CD14-positive monocyte (primary cell): Measurements from ENCODE around the gene PPM1G. TPM values are rescaled to one million over a fixed set of nuclear protein-coding genes. Genes with fewer than 3 reads are reported as not detected.
A peak's percentile ranks its signal among the peaks of the same experiment; 100 is the strongest.

Experiments
- DNase-seq, 3 donors: peaks; one replicate each; pipeline ENCODE4 v3.0.0-alpha.2; 2011 to 2022
- H2AFZ ChIP-seq: 2 replicates; pipeline ENCODE4 v1.6.0; 2012; ENCODE audit warnings: mild to moderate bottlenecking, low read depth, low read length, inconsistent platforms; ENCODE audit not compliant: insufficient read depth, poor library complexity, severe bottlenecking
- H3K27ac ChIP-seq, 2 donors: 1 replicate in 1 of 2; 2 replicates in 1 of 2; pipeline ENCODE4 v1.5.1; 2012 to 2013; ENCODE audit warnings: low read length in 2 of 2, control low read depth in 1 of 2, inconsistent platforms in 1 of 2, low read depth in 1 of 2, mild to moderate bottlenecking in 1 of 2
- H3K27me3 ChIP-seq, 2 donors: one replicate each; pipeline versions ENCODE4 v1.6.0 to v1.6.1; 2011 to 2013; ENCODE audit warnings: low read length in 2 of 2; ENCODE audit not compliant: control insufficient read depth in 2 of 2, insufficient read depth in 2 of 2
- H3K36me3 ChIP-seq, 2 donors: replicated peaks in 1 of 2; 1 replicate in 1 of 2; 2 replicates in 1 of 2; pipeline versions ENCODE4 v1.5.1 to v1.6.1; 2012 to 2013; ENCODE audit warnings: low read length in 2 of 2, control low read depth in 1 of 2, inconsistent platforms in 1 of 2, mild to moderate bottlenecking in 1 of 2; ENCODE audit not compliant: insufficient read depth in 2 of 2, control insufficient read depth in 1 of 2
- H3K4me1 ChIP-seq, 2 donors: 1 replicate in 1 of 2; 2 replicates in 1 of 2; pipeline versions ENCODE4 v1.5.1 to v1.6.1; 2012 to 2013; ENCODE audit warnings: low read length in 2 of 2, control low read depth in 1 of 2, inconsistent platforms in 1 of 2, mild to moderate bottlenecking in 1 of 2, moderate library complexity in 1 of 2; ENCODE audit not compliant: insufficient read depth in 2 of 2, control insufficient read depth in 1 of 2
- H3K4me2 ChIP-seq: replicated peaks from 2 replicates; pipeline ENCODE3; 2012; ENCODE audit warnings: low read length, moderate library complexity, mild to moderate bottlenecking; ENCODE audit not compliant: poor library complexity, severe bottlenecking; ENCODE audit errors: extremely low read depth
- H3K4me3 ChIP-seq, 3 experiments: fragments of 200-600 bp in 1 of 3; sonication (generic) in 1 of 3; replicated peaks in 1 of 3; 1 replicate in 2 of 3; 2 replicates in 1 of 3; pipeline ENCODE4 v1.5.1; 2011 to 2013; ENCODE audit warnings: low read length in 3 of 3, mild to moderate bottlenecking in 3 of 3, control low read depth in 2 of 3, low read depth in 2 of 3, inconsistent platforms in 1 of 3, moderate library complexity in 1 of 3
- H3K79me2 ChIP-seq: 2 replicates; pipeline ENCODE4 v1.6.0; 2012; ENCODE audit warnings: mild to moderate bottlenecking, control low read depth, inconsistent platforms, low read length, moderate library complexity; ENCODE audit not compliant: insufficient read depth
- H3K9ac ChIP-seq: 2 replicates; pipeline ENCODE4 v1.6.0; 2017; ENCODE audit warnings: low read length, mild to moderate bottlenecking; ENCODE audit not compliant: insufficient read depth, poor library complexity, severe bottlenecking
- H3K9me3 ChIP-seq, 2 donors: replicated peaks in 1 of 2; 1 replicate in 1 of 2; 2 replicates in 1 of 2; pipeline versions ENCODE4 v1.5.1 to v1.6.1; 2012 to 2013; ENCODE audit warnings: low read length in 2 of 2, control low read depth in 1 of 2; ENCODE audit not compliant: control insufficient read depth in 1 of 2, insufficient read depth in 1 of 2
- H4K20me1 ChIP-seq: 2 replicates; pipeline ENCODE4 v1.6.0; 2012; ENCODE audit warnings: mild to moderate bottlenecking, low read length, control low read depth, moderate library complexity; ENCODE audit not compliant: insufficient read depth
- H3K27ac Mint-ChIP-seq, 7 donors: one replicate each; pipeline ENCODE4 v1.8.0; 2020; ENCODE audit warnings: mild to moderate bottlenecking in 7 of 7, mixed read lengths in 7 of 7, moderate library complexity in 6 of 7, inconsistent platforms in 2 of 7
- H3K27me3 Mint-ChIP-seq, 3 donors: one replicate each; pipeline ENCODE4 v1.8.0; 2021 to 2022; ENCODE audit warnings: low read depth in 3 of 3, mild to moderate bottlenecking in 3 of 3, mixed read lengths in 3 of 3, moderate library complexity in 3 of 3, inconsistent platforms in 1 of 3
- H3K36me3 Mint-ChIP-seq, 2 donors: one replicate each; pipeline ENCODE4 v1.8.0; 2020; ENCODE audit warnings: mixed read lengths in 2 of 2, inconsistent platforms in 1 of 2, mild to moderate bottlenecking in 1 of 2
- H3K4me1 Mint-ChIP-seq: one replicate; pipeline ENCODE4 v1.8.0; 2020; ENCODE audit warnings: mild to moderate bottlenecking, mixed read lengths
- H3K4me3 Mint-ChIP-seq, 2 donors: one replicate each; pipeline ENCODE4 v1.8.0; 2020; ENCODE audit warnings: mild to moderate bottlenecking in 2 of 2, mixed read lengths in 2 of 2, moderate library complexity in 1 of 2
- H3K9me3 Mint-ChIP-seq, 7 donors: one replicate each; pipeline ENCODE4 v1.8.0; 2020 to 2022; ENCODE audit warnings: mixed read lengths in 7 of 7, mild to moderate bottlenecking in 6 of 7, moderate library complexity in 6 of 7, inconsistent platforms in 2 of 7
- CTCF ChIP-seq: fragments of 200-600 bp; IDR thresholded peaks from one replicate; pipeline ENCODE4 v1.8.0; 2022; ENCODE audit warnings: antibody characterized with exemption, mild to moderate bottlenecking
- WGBS: methylation state at CpG from one replicate; pipeline ENCODE4 v1.1.5; 2013; ENCODE audit warnings: missing lambda C conversion rate; ENCODE audit not compliant: insufficient coverage; 5-methylcytosine and 5-hydroxymethylcytosine counted together
- intact Hi-C, 2 donors: fragments of 100-400 bp; cut with micrococcal nuclease; formaldehyde crosslinking; loops; one replicate each; pipeline versions ENCODE4 v1.15.0 to v1.15.1; 2023
- polyA plus RNA-seq, 3 donors: library from polyadenylated mRNA; depleted of rRNA in 1 of 3; unstranded in 2 of 3; stranded (reverse) in 1 of 3; fragments of 300-500 nt in 2 of 3; fragments of >200 nt in 1 of 3; fragmentation: Illumina TruSeq in 2 of 3; gene quantifications; 1 replicate in 2 of 3; 2 replicates in 1 of 3; pipeline ENCODE4 v1.2.3, GENCODE V29; 2012 to 2021

The PPM1G gene
- polyA plus RNA-seq, 3 donors, result 31.9 to 54.3 (median 47.3) TPM

GRCh38 chr2:27446057-27446456 lies 36.7 kb upstream of the PPM1G start:
- no peak overlapping the region for H3K27ac Mint-ChIP-seq
- Histone ChIP-seq H2AFZ (no peak overlapping the region), H3K4me3 (no peak overlapping the region), H4K20me1 (peaks cover 4% of the 10 kb centered on the region), H3K36me3 (peaks cover 20 to 43% of the 10 kb centered on the region in 2 donors), H3K9ac (no peak overlapping the region), H3K27ac (no peak overlapping the region), H3K9me3 (no peaks in the 10 kb centered on the region), H3K4me2 (no peak overlapping the region), H3K27me3 (no peaks in the 10 kb centered on the region), H3K79me2 (no peaks in the 10 kb centered on the region), H3K4me1 (no peaks in the 10 kb centered on the region)
- H3K9me3 Mint-ChIP-seq, result peaks cover 0 to 1% (median 0%) of the 10 kb centered on the region in 7 donors
- H3K4me3 Mint-ChIP-seq, result no peak overlapping the region
- intact Hi-C loops, result no loop called here
- peaks cover 4% of the 10 kb centered on the region for H3K4me1 Mint-ChIP-seq
- H3K27me3 Mint-ChIP-seq, result peaks cover 0 to 3% (median 0%) of the 10 kb centered on the region in 3 donors
- WGBS, result no CpG with 5 or more reads among the region's 3 CpGs
- DNase-seq, result no peak
- no peak for TF ChIP-seq CTCF
- peaks cover 51 to 61% of the 10 kb centered on the region in 2 donors for H3K36me3 Mint-ChIP-seq

- Histone ChIP-seq H3K9me3 (no peaks in the 10 kb centered on the region), H3K4me2 (no peak overlapping the region), H3K27me3 (no peaks in the 10 kb centered on the region), H3K4me3 (no peak overlapping the region), H4K20me1 (peaks cover 4% of the 10 kb centered on the region), H3K36me3 (peaks cover 25 to 48% of the 10 kb centered on the region in 2 donors), H2AFZ (no peak overlapping the region), H3K79me2 (no peaks in the 10 kb centered on the region), H3K4me1 (no peaks in the 10 kb centered on the region), H3K27ac (no peak overlapping the region), H3K9ac (no peak overlapping the region)
- no peak for TF ChIP-seq CTCF
- intact Hi-C loops, result no loop called here
- H3K4me3 Mint-ChIP-seq, result no peak overlapping the region
- peaks cover 4% of the 10 kb centered on the region for H3K4me1 Mint-ChIP-seq
- 100% methylated on average over 3 of the region's 8 CpGs for WGBS
- peaks cover 0 to 3% (median 0%) of the 10 kb centered on the region in 3 donors for H3K27me3 Mint-ChIP-seq
- H3K9me3 Mint-ChIP-seq, result peaks cover 0 to 1% (median 0%) of the 10 kb centered on the region in 7 donors
- no peak for DNase-seq
- peak overlapping the region in 2 of 7 donors; percentile 30 to 46 for H3K27ac Mint-ChIP-seq
- H3K36me3 Mint-ChIP-seq, result peaks cover 54 to 66% of the 10 kb centered on the region in 2 donors
Measured at GRCh38 chr2:27445615-27446014, 36.2 kb upstream of the PPM1G start.
